K562 (cell line): ENCODE data around the gene CDC14A. TPM values are rescaled to one million over a fixed set of nuclear protein-coding genes. Genes with fewer than 3 reads are reported as not detected.

Experiments used
- ATF7 ChIP-seq: fragments of 450-650 bp; IDR thresholded peaks from 2 replicates; pipeline ENCODE4 v1.7.1; 2014; ENCODE audit warnings: mild to moderate bottlenecking, moderate library complexity
- BDP1 ChIP-seq: IDR thresholded peaks from 3 replicates; pipeline ENCODE4 v1.6.1; 2011; ENCODE audit not compliant: insufficient read length, insufficient read depth
- E4F1 ChIP-seq: fragments of 250-450 bp; sonication (Bioruptor Pico); IDR thresholded peaks from 2 replicates; pipeline ENCODE4 v1.5.0; 2021; ENCODE audit warnings: mild to moderate bottlenecking, borderline replicate concordance
- IRF9 ChIP-seq: fragments of 450-650 bp; IDR thresholded peaks from 2 replicates; pipeline ENCODE4 v1.6.1; 2016; ENCODE audit warnings: missing biosample characterization, missing genetic modification characterization
- KAT2B ChIP-seq: IDR thresholded peaks from one replicate; pipeline ENCODE4 v1.6.1; 2012; ENCODE audit warnings: low read depth, mild to moderate bottlenecking, control low read depth, inconsistent platforms, low read length, moderate library complexity
- KAT8 ChIP-seq: fragments of 450-650 bp; IDR thresholded peaks from 2 replicates; pipeline ENCODE4 v1.6.1; 2016; ENCODE audit warnings: low read depth, mild to moderate bottlenecking
- MEF2D ChIP-seq: conservative IDR thresholded peaks from 2 replicates; pipeline ENCODE4 v1.6.1; 2016; ENCODE audit warnings: low read depth, missing genetic modification characterization, missing compliant biosample characterization
- NFRKB ChIP-seq: fragments of 450-650 bp; IDR thresholded peaks from 2 replicates; pipeline ENCODE4 v1.6.1; 2016; ENCODE audit warnings: low read depth
- PCBP2 ChIP-seq: fragments of 200-400 bp; formaldehyde crosslinking; IDR thresholded peaks from 2 replicates; pipeline ENCODE4 v1.6.1; 2018; ENCODE audit warnings: low read length, low read depth, mild to moderate bottlenecking, moderate library complexity; ENCODE audit not compliant: poor library complexity, severe bottlenecking
- PTBP1 ChIP-seq: fragments of 200-400 bp; formaldehyde crosslinking; IDR thresholded peaks from 2 replicates; pipeline ENCODE4 v1.6.1; 2017; ENCODE audit warnings: low read depth, low read length
- TCFL5 ChIP-seq: fragments of 250-450 bp; sonication (Bioruptor Pico); conservative IDR thresholded peaks from 2 replicates; pipeline ENCODE4 v1.6.1; 2021; ENCODE audit warnings: mild to moderate bottlenecking, moderate library complexity, matching md5 sums
- ZNF224 ChIP-seq: sonication (generic); formaldehyde crosslinking; IDR thresholded peaks from 2 replicates; pipeline ENCODE4 v1.8.0; 2022; ENCODE audit warnings: mild to moderate bottlenecking, missing genetic modification reagents
- ZNF347 ChIP-seq: fragments of 450-650 bp; formaldehyde crosslinking; IDR thresholded peaks from 2 replicates; pipeline ENCODE4 v1.4.0; 2020; ENCODE audit warnings: low read depth, mild to moderate bottlenecking, moderate library complexity
- ZNF518B ChIP-seq: fragments of 250-450 bp; sonication (Bioruptor Pico); IDR thresholded peaks from 2 replicates; pipeline ENCODE4 v1.5.0; 2021; ENCODE audit warnings: mild to moderate bottlenecking, moderate library complexity
- ZNF740 ChIP-seq, 3 experiments: fragments of 200-800 bp in 1 of 3; sonication (Bioruptor generic) in 1 of 3; sonication (generic) in 1 of 3; formaldehyde crosslinking in 1 of 3; IDR thresholded peaks; 2 replicates each; pipeline versions ENCODE4 v1.6.1 to v1.8.0; 2016 to 2022; ENCODE audit warnings: mild to moderate bottlenecking in 2 of 3, missing compliant biosample characterization in 2 of 3, missing genetic modification characterization in 2 of 3, missing genetic modification reagents in 1 of 3
- polyA plus RNA-seq, 8 experiments: library from polyadenylated mRNA; depleted of rRNA in 4 of 8; stranded (reverse) in 5 of 8; unstranded in 3 of 8; fragments of >200 nt; fragmentation: Nextera tagmentation in 2 of 8; fragmentation: Illumina TruSeq in 1 of 8; extraction: Ambion mirVana in 2 of 8; extraction: Trizol in 1 of 8; gene quantifications; 2 replicates each; pipeline versions ENCODE4 v1.2.1 to v1.2.3, GENCODE V29; 2011 to 2014; ENCODE audit warnings: inconsistent platforms in 1 of 8, missing spikeins in 1 of 8
- total RNA-seq, 7 experiments: library from RNA; depleted of rRNA in 6 of 7; stranded (reverse); fragments of >200 nt in 6 of 7; fragmentation: Illumina TruSeq in 2 of 7; extraction: Trizol in 2 of 7; gene quantifications; 2 replicates each; pipeline versions ENCODE4 v1.2.1 to v1.2.3, GENCODE V29; 2011 to 2021; ENCODE audit warnings: low replicate concordance in 1 of 7
- TF ChIP-seq, protein P1 (sequence below): fragments of 250-450 bp; sonication (Bioruptor Pico); IDR thresholded peaks from 2 replicates; pipeline ENCODE4 v1.8.0; 2021; ENCODE audit warnings: mild to moderate bottlenecking, moderate library complexity

The CDC14A gene
- total and polyA plus RNA-seq, 9 of the 15 experiments (the other 6 are each of a cell fraction or from before 2014, with no cell fraction given): 17.0 to 74.3 (median 33.4) TPM

- TF ChIP-seq, protein P1, sequence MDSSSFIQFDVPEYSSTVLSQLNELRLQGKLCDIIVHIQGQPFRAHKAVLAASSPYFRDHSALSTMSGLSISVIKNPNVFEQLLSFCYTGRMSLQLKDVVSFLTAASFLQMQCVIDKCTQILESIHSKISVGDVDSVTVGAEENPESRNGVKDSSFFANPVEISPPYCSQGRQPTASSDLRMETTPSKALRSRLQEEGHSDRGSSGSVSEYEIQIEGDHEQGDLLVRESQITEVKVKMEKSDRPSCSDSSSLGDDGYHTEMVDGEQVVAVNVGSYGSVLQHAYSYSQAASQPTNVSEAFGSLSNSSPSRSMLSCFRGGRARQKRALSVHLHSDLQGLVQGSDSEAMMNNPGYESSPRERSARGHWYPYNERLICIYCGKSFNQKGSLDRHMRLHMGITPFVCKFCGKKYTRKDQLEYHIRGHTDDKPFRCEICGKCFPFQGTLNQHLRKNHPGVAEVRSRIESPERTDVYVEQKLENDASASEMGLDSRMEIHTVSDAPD: no peak
- no peak for TF ChIP-seq ZNF224
- TF ChIP-seq ZNF740 (CRISPR knock-in tag; IDR thresholded peaks at IDR 0.05): no peak
- 0 out of 4 replicates have a peak, but pooled peaks of 1 of the 2 experiments have one; percentile 41 for TF ChIP-seq ZNF740 (tag; IDR thresholded peaks at IDR 0.05)
- peak; percentile 93 for TF ChIP-seq IRF9
- TF ChIP-seq ZNF347 (CRISPR knock-in tag): no peak
- TF ChIP-seq E4F1 (CRISPR knock-in tag): no peak
- peak; percentile 43 for TF ChIP-seq PCBP2
- peak; percentile 45; the same call in 1 of the 2 replicates for TF ChIP-seq NFRKB
- TF ChIP-seq BDP1: no peak
- TF ChIP-seq KAT2B: no peak
- TF ChIP-seq TCFL5 (CRISPR knock-in tag): no peak
- no peak for TF ChIP-seq MEF2D (tag)
- peak; percentile 74 for TF ChIP-seq ATF7
- TF ChIP-seq ZNF518B: no peak
- no peak for TF ChIP-seq PTBP1
- no peak for TF ChIP-seq KAT8
These were observed 29.7 kb upstream of the CDC14A start (continued) for GRCh38 chr1:100322436-100323211.
